CD4-positive, alpha-beta T cell treated with Interleukin-4 for 4 hours (primary cell): Measurements from ENCODE around the gene PDE4B.
"Not testable (repeated sequence)": the region's sequence is repeated elsewhere in the genome, so short reads cannot be mapped to it uniquely, and the experiment has no call there.

Source experiments
- DNase-seq: peaks from one replicate; pipeline ENCODE4 v3.0.0-alpha.2; 2020

Gene PDE4B

DNA sequence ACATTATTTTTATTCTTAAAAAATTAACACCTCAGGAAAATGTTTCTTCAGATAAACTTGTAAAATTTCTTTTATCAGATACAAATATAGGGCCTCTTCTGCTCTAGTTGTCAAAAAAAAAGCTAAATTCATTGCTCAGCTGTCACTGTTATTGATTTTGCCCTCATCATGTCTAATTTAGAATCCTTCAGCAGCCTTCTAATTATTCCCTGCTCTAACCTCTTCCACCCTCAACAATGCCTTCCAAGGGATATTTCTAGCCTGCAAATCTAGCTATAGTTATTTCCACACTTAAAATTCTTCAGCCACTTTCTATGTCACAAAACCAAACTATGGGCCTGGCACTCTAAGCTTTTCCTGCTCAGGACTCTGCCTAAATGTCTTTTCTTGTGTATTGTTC, 25.2 kb downstream of the PDE4B start:
- no peak for DNase-seq

DNA sequence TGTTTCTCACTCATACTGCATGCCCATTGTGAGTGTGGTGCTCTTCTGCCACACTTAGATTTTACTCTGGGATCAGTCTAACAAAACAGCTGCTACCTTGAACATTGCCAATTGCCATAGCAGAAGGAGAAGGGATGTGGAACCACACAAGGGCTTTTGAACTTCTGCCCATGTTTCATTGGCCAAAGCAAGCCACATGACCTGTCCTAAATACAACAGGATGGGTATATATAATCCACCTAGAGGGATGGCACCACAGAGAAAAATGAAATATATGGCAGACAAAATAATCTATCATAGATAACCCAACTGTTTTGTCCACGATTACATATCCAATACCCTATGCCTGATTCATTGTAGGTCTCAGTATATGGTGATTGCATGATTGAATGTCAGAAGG, 26.3 kb downstream of the PDE4B start:
- no peak for DNase-seq

DNA sequence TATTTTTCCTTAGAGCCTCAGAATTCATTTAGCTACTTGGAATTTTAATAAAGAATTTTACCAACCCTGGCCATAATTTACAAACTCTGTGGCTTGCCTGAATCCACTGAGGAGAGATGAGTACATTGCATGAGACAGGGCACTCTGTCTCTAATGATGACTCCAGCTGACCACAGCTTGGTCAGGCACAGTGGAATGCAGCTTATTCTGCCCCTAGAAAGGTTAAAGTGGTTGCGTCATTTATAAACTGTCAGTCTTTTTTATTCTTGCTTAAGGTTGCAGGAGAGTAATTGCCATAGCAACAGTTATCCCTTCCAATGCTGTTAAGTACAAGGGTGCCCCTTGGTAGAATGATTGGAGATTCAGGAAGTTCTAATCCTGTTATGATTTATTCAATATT, 28.3 kb downstream of the PDE4B start:
- no peak for DNase-seq

DNA sequence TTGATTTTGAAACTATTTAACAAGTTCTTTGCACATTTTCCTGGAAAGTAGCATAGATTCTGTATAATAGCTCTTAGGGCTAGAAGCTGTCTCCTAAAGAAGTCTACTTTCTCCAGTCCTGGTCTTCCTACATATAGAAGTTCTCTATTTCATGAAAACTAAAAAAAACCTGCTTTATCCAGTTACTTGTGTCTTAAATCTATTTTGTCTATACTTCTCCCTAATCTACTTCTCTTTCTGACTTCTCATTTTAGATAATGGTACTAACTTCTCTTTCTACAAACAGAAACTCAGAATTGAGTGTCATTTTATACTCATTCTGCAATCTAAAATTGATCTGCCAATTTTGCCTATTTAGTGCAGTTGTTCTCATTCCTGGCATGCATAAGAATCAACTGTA, 28.7 kb downstream of the PDE4B start:
- DNase-seq, result no peak

DNA sequence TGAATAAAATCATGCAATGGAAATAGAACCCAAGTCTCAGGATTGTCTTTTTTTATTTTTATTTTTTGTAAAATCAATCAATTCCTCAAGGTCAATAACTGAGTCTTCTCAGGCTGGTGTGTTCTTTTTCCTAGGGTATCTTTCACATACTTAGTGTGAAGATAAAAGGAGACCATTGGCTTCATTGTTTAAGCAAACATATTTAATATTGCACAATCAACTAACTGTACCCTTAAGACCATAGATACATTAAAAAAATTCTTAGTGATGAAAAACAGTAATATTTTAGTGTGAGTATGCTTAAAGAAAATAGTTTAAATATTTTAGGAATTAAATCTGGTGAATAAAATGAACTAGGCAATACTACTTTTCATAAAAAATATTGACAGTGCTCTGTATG, 31.4 kb downstream of the PDE4B start:
- DNase-seq, result no peak

DNA sequence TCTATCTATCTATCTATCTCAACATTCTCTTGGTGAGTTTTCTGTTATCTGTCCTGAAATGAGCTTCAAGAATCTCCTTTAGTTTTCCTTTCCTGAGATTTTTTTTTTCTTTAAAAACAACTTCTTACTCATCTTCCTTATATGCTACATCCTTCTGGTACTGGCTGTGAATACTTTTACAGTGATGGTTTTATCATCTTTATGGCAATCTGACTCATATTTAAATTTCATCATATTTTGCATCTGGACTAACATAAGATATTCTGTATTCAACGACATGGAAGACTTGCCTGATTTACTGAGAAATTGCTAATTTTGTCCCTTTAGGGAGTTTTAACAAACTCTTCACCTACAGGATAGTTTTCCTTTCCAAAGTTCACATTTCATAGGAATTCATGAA, 33.0 kb downstream of the PDE4B start:
- no peak for DNase-seq

DNA sequence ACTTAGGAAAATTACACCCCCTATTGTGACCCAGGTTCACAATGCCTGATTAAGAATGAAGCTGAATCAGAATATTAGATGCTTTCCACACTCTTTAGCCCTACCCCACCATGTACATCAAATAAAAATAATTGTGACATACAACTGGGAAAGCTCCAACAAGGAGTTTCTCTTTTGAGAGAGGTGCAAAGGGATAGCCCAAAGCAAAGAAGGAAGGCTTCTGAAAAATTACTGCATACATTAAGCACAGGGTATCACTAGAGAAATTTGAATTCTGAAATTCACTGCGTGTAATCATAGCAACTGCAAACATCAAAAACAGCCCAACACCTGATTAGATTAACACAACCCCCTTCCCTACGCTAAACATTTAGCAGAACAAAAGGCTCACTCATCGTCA, 34.1 kb downstream of the PDE4B start:
- DNase-seq, result no peak

DNA sequence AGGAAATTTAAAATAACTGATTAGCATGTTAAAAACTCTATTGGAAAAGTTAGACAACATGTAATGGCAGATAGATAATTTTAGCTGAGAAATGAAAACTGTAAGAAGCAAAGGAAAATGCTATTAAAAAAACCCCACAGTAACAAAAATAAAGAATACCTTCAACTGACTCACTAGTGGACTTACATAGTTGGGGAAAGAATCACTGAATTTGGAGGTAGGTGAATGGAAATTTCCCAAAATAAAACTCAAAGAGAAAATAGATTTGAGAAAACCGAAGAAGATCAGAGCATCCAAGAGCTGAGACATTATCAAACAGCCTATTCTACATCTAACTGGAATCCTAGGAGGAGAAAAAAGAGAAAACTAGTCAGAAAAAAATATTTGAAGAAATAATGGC, 34.7 kb downstream of the PDE4B start:
- DNase-seq, result no peak

DNA sequence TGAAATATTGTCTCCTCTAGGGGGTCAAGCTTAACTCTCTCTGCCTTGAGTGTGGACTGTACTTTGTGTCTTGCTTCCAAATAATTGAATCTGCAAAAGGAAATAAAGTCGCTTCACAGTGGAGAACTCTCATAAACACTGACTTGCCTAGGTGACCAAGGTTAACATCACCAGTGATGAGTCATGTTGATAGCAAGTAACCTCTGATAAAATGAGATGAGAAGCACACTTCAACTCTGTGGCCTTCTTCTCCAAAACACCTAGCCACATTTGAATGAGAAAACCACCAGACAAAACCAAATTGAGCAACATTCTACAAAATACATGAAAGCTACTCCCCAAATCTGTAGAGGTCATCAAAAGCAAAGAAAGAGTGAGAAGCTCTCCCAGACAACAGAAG, 37.6 kb downstream of the PDE4B start:
- DNase-seq, result no peak

DNA sequence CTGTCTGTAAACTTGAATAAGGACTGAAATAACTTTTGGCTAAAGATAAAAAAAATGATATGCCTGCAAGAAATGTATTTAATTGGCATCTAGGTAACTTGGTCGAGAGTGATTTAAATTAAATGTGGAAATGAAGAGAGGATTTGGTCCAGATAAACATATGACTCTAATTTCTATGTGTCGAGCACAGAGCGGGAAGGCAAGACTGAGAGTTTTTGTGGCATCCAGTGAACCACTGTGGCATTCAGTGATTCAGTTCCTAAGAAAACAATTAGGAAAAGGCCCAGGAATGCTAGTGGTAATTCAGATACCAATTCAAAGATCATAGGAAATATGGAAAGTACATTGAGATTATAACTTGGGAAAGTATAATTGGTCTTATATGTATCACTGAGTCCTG, 39.6 kb downstream of the PDE4B start:
- no peak for DNase-seq

DNA sequence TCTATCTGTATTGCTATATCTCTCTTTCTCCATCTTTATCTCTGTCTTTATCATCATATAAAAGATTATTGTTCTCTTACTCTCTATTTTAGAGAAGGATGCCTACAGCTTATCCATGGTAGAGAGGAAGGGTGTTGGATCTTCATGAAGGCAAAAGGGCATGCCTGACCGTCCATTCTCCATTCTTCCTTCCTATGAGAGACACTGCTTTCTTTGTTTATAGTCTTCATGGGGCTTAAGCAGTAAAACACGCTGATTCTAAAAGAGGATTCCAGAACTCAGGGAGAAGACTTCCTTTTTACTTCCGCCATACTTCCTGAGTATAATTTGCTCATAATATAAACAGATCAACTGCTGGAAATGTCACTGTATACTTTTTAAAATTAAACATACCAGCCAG, 44.0 kb downstream of the PDE4B start:
- DNase-seq, result no peak

DNA sequence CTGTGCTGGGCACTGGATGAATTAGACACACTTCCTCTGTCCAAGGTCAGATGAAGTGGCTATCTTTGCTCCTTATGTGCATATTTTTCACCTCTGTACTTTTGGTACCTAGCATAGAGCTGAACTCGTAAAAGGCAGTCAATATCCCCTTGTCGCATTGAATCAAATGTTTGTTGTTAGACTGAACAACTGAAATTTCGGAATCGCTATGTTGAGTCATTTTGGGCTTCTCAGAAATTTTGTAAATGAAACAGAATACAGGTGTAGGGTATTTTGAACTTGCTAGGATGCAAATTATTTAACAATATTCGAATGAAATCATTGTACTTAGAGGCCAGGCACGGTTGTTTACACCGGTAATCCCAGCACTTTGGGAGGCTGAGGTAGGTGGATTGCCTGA, 48.0 kb downstream of the PDE4B start:
- no peak for DNase-seq

DNA sequence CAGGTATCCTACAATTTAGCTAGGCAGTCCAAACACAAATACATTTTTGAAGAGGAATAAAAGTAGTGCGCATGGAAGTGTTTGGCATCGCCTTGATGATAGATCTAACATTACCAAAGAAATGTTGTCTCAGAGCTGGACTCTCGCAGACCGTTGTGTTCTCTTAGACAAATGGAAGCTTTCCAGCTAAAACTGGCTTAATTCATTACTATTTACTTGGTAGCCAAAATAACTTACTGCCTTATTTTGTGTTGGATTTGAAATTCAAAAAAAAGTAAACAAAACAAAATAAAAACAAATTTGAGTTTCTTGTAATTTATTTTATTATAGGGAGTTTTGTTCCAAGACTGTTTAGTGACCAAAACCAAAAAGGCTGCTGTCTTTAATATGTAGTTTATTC, 51.6 kb downstream of the PDE4B start:
- no peak for DNase-seq

DNA sequence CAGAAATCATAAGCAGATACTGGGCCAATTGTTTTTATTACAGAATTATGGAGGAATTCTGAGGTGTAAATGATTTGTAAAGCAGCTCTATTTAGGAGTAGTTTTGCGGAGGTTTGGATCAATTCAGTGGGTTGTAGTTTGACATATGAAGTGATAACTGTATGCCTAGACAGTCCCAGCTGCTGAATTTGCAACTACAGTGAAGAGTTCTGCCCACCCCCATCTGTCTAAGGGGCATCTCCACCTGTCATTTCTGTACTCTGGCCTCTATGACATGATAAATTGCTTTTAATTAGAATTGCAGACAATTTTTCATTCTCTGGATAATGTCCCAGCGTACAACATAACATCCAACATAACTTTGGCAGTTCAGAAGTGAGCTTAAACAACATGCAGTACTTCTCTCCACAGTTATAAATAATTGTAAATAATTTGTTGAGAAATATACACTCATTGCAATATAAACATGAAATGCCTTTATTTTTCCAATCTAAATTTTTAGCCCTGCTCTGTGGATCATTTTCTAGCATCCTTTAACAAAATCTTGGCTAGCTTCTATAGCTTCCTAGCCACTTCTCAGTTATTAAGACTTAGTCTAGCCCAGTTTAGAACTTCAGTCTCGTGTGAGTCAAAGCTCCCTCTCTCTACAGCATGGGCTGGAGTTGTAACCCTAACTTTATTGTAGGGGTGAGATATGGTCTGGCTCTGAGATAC, 52.3 kb downstream of the PDE4B start:
- no peak for DNase-seq

DNA sequence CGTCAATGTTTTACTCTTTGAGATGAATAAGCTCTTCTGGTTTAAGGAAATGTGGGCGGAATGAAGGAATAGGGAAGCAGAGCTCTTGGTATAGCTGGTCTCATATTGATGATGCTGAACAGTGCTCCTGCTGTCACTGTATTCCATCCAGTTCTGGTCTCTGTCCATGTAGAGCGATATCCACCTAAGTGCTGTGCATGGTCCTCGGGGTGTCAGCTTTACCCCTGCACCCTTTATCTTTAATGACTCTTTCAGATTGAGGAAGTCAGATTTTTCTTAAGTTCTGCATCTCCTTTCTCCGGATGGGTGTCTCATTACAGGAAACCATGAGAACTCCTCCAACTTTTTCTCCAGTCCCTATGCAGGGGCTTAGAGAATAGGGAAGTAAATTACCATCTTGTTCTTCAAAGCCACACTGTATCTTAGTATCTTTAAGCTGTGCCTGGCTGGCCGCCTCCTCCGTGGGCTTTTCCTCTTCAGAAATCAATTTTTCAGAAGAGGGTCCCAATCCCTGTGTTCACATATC, 52.9 kb downstream of the PDE4B start:
- DNase-seq, result no peak

DNA sequence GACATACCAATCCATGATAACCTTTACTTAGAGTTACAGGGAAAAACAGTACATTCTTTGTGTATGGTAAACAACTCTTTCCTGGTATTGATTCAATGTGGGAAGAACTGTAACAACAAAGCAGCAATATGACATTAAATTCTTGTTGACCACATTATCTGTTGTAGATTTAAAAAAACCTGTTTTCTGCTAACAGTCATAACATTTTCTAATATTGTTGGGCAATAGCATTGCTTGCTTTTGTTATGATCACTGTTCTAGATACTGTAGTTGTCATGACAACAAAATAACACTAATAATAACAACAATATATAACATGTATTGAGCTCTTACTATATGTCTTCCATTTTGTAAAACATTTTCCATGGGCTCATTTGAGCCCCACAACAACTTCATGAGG, 54.2 kb downstream of the PDE4B start:
- no peak for DNase-seq

DNA sequence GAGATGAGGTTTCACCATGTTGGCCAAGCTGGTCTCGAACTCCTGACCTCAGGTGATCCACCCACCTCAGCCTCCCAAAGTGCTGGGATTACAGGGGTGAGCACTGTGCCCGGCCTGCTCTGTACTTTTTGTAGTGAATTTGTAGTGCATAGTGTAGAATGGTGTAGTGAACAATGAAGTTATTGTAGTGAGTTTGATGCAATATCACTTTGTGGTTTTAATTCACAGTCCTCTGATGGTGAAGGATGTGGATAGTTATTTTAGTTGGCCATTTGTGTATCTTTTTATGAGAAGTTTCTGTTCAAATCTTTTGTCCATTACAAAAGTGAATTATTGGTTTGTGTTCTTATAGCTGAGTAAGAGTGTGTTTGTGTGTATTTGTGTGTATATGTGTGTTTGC, 57.6 kb downstream of the PDE4B start:
- no peak for DNase-seq

DNA sequence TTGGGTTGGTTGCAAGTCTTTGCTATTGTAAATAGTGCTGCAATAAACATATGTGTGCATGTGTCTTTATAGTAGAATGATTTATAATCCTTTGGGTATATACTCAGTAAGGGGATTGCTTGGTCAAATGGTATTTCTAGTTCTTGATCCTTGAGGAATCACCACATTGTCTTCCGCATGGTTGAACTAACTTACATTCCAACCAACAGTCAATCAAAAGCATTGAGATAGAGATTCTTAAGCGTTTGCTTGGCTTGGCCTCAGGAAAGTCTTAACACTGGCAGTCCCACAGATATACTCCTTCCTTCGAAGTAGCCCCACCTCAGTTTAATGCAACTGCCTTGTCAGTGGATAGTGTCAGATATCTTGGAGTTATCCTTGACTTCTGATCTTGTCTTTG, 63.9 kb downstream of the PDE4B start:
- DNase-seq, result not testable (repeated sequence)

DNA sequence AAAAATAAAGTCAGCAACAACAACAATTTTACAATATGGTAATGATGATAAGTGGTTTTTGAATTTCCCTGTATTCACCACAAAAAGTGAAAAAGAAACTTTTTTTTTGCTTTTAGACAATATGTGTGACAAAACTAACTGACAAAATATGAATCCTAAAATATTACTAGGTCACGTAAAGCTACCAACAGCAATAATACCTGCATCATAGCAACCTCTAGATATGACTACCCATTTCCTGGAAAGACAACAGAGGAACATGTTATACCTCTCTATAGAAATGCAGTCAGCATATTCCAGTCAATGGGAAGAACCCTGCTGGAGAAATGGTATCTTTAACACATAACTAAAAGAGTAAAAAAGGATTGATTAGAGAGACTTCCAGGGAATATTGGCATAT, 73.7 kb downstream of the PDE4B start:
- no peak for DNase-seq

DNA sequence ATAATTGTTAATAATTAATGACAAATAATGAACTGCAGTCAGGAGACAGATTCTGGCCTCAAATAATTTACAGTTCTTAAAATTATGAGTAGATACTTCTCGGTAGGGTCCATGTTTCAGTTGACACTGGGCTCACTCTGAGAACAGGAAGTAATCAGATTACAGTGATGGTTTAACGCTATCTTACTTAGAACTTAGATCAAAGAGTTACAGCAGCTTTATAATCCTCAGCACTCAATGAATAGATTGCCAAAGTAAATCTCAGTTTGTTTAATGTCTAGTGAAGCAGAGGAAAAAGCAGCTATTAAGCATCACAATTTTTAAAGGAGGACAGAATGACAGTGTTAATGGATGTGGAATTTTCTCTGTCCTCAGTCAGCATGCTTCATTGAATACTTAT, 79.6 kb downstream of the PDE4B start:
- DNase-seq, result no peak

DNA sequence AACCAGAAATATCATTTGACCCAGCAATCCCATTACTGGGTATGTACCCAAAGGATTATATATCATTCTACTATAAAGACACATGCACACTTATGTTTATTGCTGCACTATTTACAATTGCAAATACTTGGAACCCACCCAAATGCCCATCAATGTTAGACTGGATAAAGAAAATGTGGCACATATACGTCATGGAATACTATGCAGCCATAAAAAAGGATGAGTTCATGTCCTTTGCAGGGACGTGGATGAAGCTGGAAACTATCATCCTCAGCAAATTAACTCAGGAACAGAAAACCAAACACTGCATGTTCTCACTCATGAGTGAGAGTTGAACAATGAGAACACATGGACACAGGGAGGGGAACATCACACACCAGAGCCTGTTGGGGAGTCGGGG, 85.6 kb downstream of the PDE4B start:
- DNase-seq, result not testable (repeated sequence)

DNA sequence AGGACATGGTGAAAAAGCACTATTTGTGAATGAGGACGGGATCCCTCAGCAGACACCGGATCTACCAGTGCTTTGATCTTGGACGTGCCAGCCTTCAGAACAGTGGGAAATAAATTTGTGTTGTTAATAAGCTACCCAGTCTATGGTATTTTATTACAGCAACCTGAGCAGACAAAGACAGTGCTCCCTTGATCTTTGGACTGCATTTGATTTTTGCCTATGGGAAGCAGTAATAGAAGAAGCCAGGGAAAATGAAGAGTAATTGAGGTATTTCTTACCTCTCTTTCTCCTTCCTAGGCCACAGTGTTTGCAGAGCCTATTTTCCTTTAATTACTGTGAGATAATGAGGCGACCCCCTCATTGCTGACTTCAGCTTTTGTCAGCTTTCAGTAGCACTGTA, 87.9 kb downstream of the PDE4B start:
- no peak for DNase-seq

DNA sequence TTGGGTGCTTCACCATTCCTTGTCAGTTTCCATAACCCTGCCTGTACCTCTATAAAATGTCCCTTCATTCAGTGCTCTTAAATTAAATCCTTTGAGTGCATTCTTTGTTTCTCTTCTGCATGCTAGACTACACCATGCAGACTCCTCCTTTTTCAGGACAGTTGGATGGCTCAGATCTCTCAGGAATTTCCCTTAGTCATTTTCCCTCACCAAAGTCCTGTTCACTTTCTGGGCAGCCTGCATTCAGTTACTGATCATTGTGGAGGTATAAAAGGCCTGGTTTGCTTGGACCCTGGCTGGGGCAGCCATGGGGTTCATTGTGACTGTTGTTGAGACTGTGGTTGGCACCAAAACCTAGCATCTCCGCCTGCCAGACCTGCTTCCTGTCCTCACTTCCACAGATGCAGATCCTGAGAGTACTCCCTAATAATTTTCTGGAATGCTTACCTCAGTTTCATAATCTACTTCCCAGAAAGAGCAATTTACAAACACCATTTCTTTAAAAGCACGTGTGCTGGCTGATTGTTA, 88.4 kb downstream of the PDE4B start:
- DNase-seq, result no peak

DNA sequence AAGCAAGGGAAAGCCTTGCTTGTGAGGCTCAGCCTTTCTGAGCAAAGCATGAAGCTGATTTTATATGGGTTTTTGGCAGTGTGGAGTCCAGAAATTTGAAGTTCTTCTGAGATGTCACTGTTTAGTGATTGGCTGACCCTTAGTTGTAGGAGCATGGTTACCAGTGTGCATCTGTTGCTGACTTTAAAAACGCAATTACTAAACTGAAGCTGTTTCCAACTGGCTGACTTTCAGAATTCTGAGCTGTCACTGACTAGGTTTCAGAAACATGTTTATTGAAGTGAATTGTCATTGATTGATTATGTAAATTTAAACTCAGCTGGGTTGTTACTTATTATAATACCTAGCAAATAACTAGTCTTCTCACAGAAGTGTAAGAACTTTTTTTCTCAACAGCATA, 89.4 kb downstream of the PDE4B start:
- DNase-seq, result no peak

DNA sequence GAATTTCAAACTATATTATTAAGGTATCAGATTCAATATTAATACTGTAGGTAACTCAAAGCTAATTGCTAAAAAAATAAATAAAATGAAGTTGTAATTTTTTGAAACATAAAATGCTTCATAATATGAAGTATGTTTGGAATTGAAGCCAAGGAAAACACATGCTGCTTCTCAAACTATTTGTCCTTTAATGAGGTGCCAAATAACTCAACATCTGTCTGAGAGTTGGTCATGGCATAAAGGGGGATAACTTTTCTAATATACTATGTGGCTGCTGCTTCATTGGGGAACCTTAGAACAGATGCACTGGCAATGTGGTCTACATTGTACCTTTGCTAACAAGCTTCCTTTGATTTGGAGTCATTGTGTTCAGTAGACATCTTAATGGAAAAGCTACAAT, 96.7 kb downstream of the PDE4B start:
- DNase-seq, result no peak
